K562 (cell line): ENCODE results near the gene YAF2. TPM values are rescaled to one million over a fixed set of nuclear protein-coding genes. Genes with fewer than 3 reads are reported as not detected.
"Not testable (repeated sequence)": the region's sequence is repeated elsewhere in the genome, so short reads cannot be mapped to it uniquely, and the experiment has no call there.

Source experiments
- ATAC-seq: fragments of 200-7000 bp; cut with Tn5 transposase; 3 replicates; pipeline ENCODE4 v1.9.1; 2020; ENCODE audit warnings: moderate library complexity
- BruUV-seq: library from RNA; stranded (reverse); fragments of 400-500 nt; replicated peaks from 2 replicates; lab custom pipeline; 2021; lab: Mats Ljungman, UMichigan
- CTCF ChIA-PET: fragments of 300-600 bp; formaldehyde crosslinking; extraction: SDS; loops from one replicate; lab custom pipeline; 2021; ENCODE audit warnings: low intra/inter-chr PET ratio; lab: Yijun Ruan, JAX
- POLR2A ChIA-PET: fragments of 300-600, 350-650 bp; sonication (Branson Sonifier 250); formaldehyde crosslinking; extraction: SDS; loops from one replicate; lab custom pipeline; 2021; ENCODE audit warnings: antibody characterized with exemption, inconsistent platforms; lab: Yijun Ruan, JAX
- DNase-seq, 4 experiments: peaks; one replicate each; pipeline versions ENCODE4 v3.0.0 to v3.0.0-alpha.2; 2011 to 2018; ENCODE audit warnings: low spot score in 3 of 4, mixed read lengths in 3 of 4; ENCODE audit errors: extremely low read depth in 1 of 4
- FAIRE-seq: peaks from 2 replicates; lab custom pipeline; 2011; peaks lifted over from hg19 to GRCh38; lab: Jason Lieb, UNC
- H2AFZ ChIP-seq: 2 replicates; pipeline ENCODE4 v1.6.0; 2011; ENCODE audit warnings: low read depth, low read length, control low read depth, inconsistent platforms
- H3K27ac ChIP-seq: fragments of 200-600 bp; 3 replicates; pipeline ENCODE4 v1.8.0; 2011; ENCODE audit warnings: low read depth, mild to moderate bottlenecking, control low read depth, inconsistent platforms, low read length, moderate library complexity, mixed read lengths; ENCODE audit errors: extremely low read depth
- H3K27me3 ChIP-seq, 2 experiments: fragments of 300-600 bp in 1 of 2; 2 replicates in 1 of 2; 3 replicates in 1 of 2; pipeline versions ENCODE4 v1.6.0 to v1.8.0; 2011; ENCODE audit warnings: inconsistent platforms in 2 of 2, low read length in 2 of 2, mild to moderate bottlenecking in 1 of 2, mixed read lengths in 1 of 2, moderate library complexity in 1 of 2; ENCODE audit not compliant: control insufficient read depth in 2 of 2, insufficient read depth in 2 of 2
- H3K36me3 ChIP-seq: fragments of 300-600 bp; 3 replicates; pipeline ENCODE4 v1.8.0; 2011; ENCODE audit warnings: mild to moderate bottlenecking, low read length, inconsistent platforms; ENCODE audit not compliant: control insufficient read depth, insufficient read depth
- H3K4me1 ChIP-seq, 2 experiments: fragments of 200-600 bp in 1 of 2; replicated peaks in 1 of 2; 2 replicates in 1 of 2; 3 replicates in 1 of 2; pipeline versions ENCODE4 v1.5.1 to v1.8.0; 2011; ENCODE audit warnings: inconsistent platforms in 2 of 2, low read length in 2 of 2, mild to moderate bottlenecking in 1 of 2, mixed read lengths in 1 of 2, moderate library complexity in 1 of 2; ENCODE audit not compliant: control insufficient read depth in 2 of 2, insufficient read depth in 2 of 2
- H3K4me2 ChIP-seq: 2 replicates; pipeline ENCODE4 v1.6.1; 2011; ENCODE audit warnings: low read length, control low read depth, inconsistent platforms, mixed read lengths; ENCODE audit not compliant: insufficient read depth
- H3K4me3 ChIP-seq: fragments of 200-600 bp; sonication (generic), shearing (Covaris generic); 2 replicates; pipeline ENCODE4 v1.5.1; 2016; ENCODE audit warnings: control low read depth, inconsistent platforms
- H3K79me2 ChIP-seq: fragments of 200-600 bp; 3 replicates; pipeline ENCODE4 v1.8.0; 2011; ENCODE audit warnings: low read length, inconsistent platforms; ENCODE audit not compliant: control insufficient read depth, insufficient read depth
- H3K9ac ChIP-seq, 2 experiments: 2 replicates each; pipeline versions ENCODE4 v1.6.0 to v1.6.1; 2011; ENCODE audit warnings: low read depth in 2 of 2, low read length in 2 of 2, control low read depth in 1 of 2, inconsistent platforms in 1 of 2, mild to moderate bottlenecking in 1 of 2, mixed read lengths in 1 of 2; ENCODE audit not compliant: insufficient read depth in 1 of 2
- H3K9me1 ChIP-seq: one replicate; pipeline ENCODE4 v1.6.0; 2011; ENCODE audit warnings: inconsistent platforms, mild to moderate bottlenecking, low read length, moderate library complexity; ENCODE audit not compliant: control insufficient read depth, insufficient read depth
- H3K9me3 ChIP-seq: replicated peaks from 2 replicates; pipeline ENCODE4 v1.5.1; 2011; ENCODE audit warnings: low read depth, low read length, inconsistent platforms; ENCODE audit not compliant: control insufficient read depth, insufficient read depth
- H4K20me1 ChIP-seq: replicated peaks from 2 replicates; pipeline ENCODE4 v1.6.1; 2011; ENCODE audit warnings: low read length, inconsistent platforms, mixed read lengths; ENCODE audit not compliant: control insufficient read depth, insufficient read depth
- ZNF277 ChIP-seq: fragments of 250-450 bp; sonication (Bioruptor Pico); IDR thresholded peaks from 2 replicates; pipeline ENCODE4 v1.8.0; 2022; ENCODE audit warnings: inconsistent platforms, mild to moderate bottlenecking, moderate library complexity, borderline replicate concordance
- ZNF518B ChIP-seq: fragments of 250-450 bp; sonication (Bioruptor Pico); IDR thresholded peaks from 2 replicates; pipeline ENCODE4 v1.5.0; 2021; ENCODE audit warnings: mild to moderate bottlenecking, moderate library complexity
- WGBS: fragments of 100-300 bp; shearing (Covaris generic); methylation state at CpG from one replicate; pipeline ENCODE4 v1.1.6; 2016; ENCODE audit warnings: low coverage, mixed read lengths; ENCODE audit not compliant: insufficient coverage; ENCODE audit errors: missing lambda C conversion rate; 5-methylcytosine and 5-hydroxymethylcytosine counted together
- in situ Hi-C: fragments of 300-500 bp; cut with MboI; formaldehyde crosslinking; loops from 4 replicates; pipeline ENCODE4 v1.15.0; 2018; ENCODE audit warnings: inconsistent platforms, mixed read lengths
- intact Hi-C: fragments of 100-400 bp; cut with micrococcal nuclease; formaldehyde crosslinking; loops from 2 replicates; pipeline ENCODE4 v1.14.2; 2022
- polyA plus RNA-seq, 8 experiments: library from polyadenylated mRNA; depleted of rRNA in 4 of 8; stranded (reverse) in 5 of 8; unstranded in 3 of 8; fragments of >200 nt; fragmentation: Nextera tagmentation in 2 of 8; fragmentation: Illumina TruSeq in 1 of 8; extraction: Ambion mirVana in 2 of 8; extraction: Trizol in 1 of 8; gene quantifications; 2 replicates each; pipeline versions ENCODE4 v1.2.1 to v1.2.3, GENCODE V29; 2011 to 2014; ENCODE audit warnings: inconsistent platforms in 1 of 8, missing spikeins in 1 of 8
- total RNA-seq, 7 experiments: library from RNA; depleted of rRNA in 6 of 7; stranded (reverse); fragments of >200 nt in 6 of 7; fragmentation: Illumina TruSeq in 2 of 7; extraction: Trizol in 2 of 7; gene quantifications; 2 replicates each; pipeline versions ENCODE4 v1.2.1 to v1.2.3, GENCODE V29; 2011 to 2021; ENCODE audit warnings: low replicate concordance in 1 of 7

YAF2 gene
- total and polyA plus RNA-seq, 9 of the 15 experiments (the other 6 are each of a cell fraction or from before 2014, with no cell fraction given): 10.6 to 26.4 (median 21.3) TPM

- TF ChIP-seq ZNF277 (CRISPR knock-in tag): no peak
- TF ChIP-seq ZNF518B (CRISPR knock-in tag): no peak
- TF ChIP-seq, all 486 proteins: peak for 0
Measured at GRCh38 chr12:42216737-42217136, 21.3 kb downstream of the YAF2 start (continued).

GRCh38 chr12:42215759-42216158 lies 22.3 kb downstream of the YAF2 start:
- H3K4me2 ChIP-seq, ATAC-seq, H2AFZ ChIP-seq, DNase-seq, H3K9me3 ChIP-seq, BruUV-seq, H3K27me3 ChIP-seq, H3K9ac ChIP-seq, H3K4me1 ChIP-seq, H3K9me1 ChIP-seq, H3K36me3 ChIP-seq, H4K20me1 ChIP-seq, in situ Hi-C loops, H3K4me3 ChIP-seq, FAIRE-seq, H3K27ac ChIP-seq, intact Hi-C loops, CTCF ChIA-PET: not testable (repeated sequence)
- peaks cover 17% of the 10 kb centered on the region; the same call in 2 of the 3 replicates for H3K79me2 ChIP-seq
- 84% methylated on average over 4 of the region's 4 CpGs for WGBS
- POLR2A ChIA-PET: interaction anchor here (1.0 kb wide), 1 partner anchor 26 kb away, joined by 3 read pairs; no protein-coding TSS in a partner anchor
